Mucosa of rectum (tissue), 2 donors: ENCODE measurements around the gene PLXNA4.
A peak's percentile ranks its signal among the peaks of the same experiment; 100 is the strongest.

Source experiments
- H3K27ac ChIP-seq, 2 donors: one replicate each; pipeline ENCODE4 v1.7.0; 2013; ENCODE audit warnings: inconsistent platforms in 2 of 2, low read depth in 2 of 2, low read length in 2 of 2
- H3K27me3 ChIP-seq, 2 donors: one replicate each; pipeline ENCODE4 v1.7.0; 2013; ENCODE audit warnings: low read length in 2 of 2; ENCODE audit not compliant: control insufficient read depth in 2 of 2, insufficient read depth in 2 of 2
- H3K36me3 ChIP-seq, 2 donors: one replicate each; pipeline ENCODE4 v1.7.0; 2013; ENCODE audit warnings: low read length in 2 of 2; ENCODE audit not compliant: control insufficient read depth in 2 of 2, insufficient read depth in 2 of 2
- H3K4me1 ChIP-seq, 2 donors: one replicate each; pipeline ENCODE4 v1.7.0; 2013; ENCODE audit warnings: low read length in 2 of 2, mild to moderate bottlenecking in 1 of 2; ENCODE audit not compliant: control insufficient read depth in 2 of 2, insufficient read depth in 2 of 2
- H3K4me3 ChIP-seq, 2 donors: one replicate each; pipeline ENCODE4 v1.7.0; 2013; ENCODE audit warnings: low read length in 2 of 2
- H3K9ac ChIP-seq, 2 donors: one replicate each; pipeline ENCODE4 v1.7.0; 2013; ENCODE audit warnings: low read length in 2 of 2, low read depth in 1 of 2, mild to moderate bottlenecking in 1 of 2
- H3K9me3 ChIP-seq, 2 donors: one replicate each; pipeline ENCODE4 v1.7.0; 2013; ENCODE audit warnings: low read length in 2 of 2; ENCODE audit not compliant: control insufficient read depth in 2 of 2
- donor health status: healthy.
- donor health status: Normal muscosa, but diverticular disease.

The PLXNA4 gene

GRCh38 chr7:132258231-132258630 lies 318.0 kb downstream of the PLXNA4 start:
- H3K27ac ChIP-seq, result no peak overlapping the region
- H3K9me3 ChIP-seq, result no peaks in the 10 kb centered on the region
- no peaks in the 10 kb centered on the region for H3K36me3 ChIP-seq
- H3K9ac ChIP-seq, result no peak overlapping the region
- H3K27me3 ChIP-seq, result peaks cover 0 to 3% of the 10 kb centered on the region in 2 donors
- no peak overlapping the region for H3K4me3 ChIP-seq
- peaks cover 0 to 6% of the 10 kb centered on the region in 2 donors for H3K4me1 ChIP-seq

- peaks cover 0 to 3% of the 10 kb centered on the region in 2 donors for H3K27me3 ChIP-seq
- no peak overlapping the region for H3K27ac ChIP-seq
- H3K9me3 ChIP-seq, result no peaks in the 10 kb centered on the region
- H3K36me3 ChIP-seq, result no peaks in the 10 kb centered on the region
- H3K9ac ChIP-seq, result no peak overlapping the region
- H3K4me1 ChIP-seq, result peaks cover 0 to 6% of the 10 kb centered on the region in 2 donors
- no peak overlapping the region for H3K4me3 ChIP-seq
These were observed 319.0 kb downstream of the PLXNA4 start for GRCh38 chr7:132257253-132257652.

DNA sequence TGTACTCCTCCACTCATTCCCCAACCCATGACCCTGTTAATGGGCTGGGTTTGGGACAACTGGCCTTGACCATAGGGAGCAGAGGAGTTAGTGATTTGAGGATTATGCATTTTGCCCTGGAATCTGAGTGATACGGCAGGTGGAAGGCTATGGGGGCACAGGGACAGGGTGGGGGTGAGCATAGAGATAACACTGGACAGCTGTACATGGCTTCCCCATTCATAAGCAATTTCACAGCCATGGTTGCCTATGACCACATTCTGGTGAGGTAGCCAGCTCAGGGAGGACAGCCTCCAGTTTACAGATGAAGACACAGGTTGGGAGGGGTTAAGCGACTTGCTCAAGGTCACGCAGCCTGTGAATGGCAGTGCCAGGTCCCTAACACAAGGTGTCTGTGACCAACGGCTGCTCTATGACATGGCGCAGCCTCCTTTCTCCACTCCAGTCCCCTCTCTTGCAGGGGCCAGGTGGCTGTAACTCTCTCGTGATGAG lies 319.5 kb downstream of the PLXNA4 start:
- Histone ChIP-seq H3K36me3 (no peaks in the 10 kb centered on the region), H3K4me1 (peaks cover 0 to 8% of the 10 kb centered on the region in 2 donors), H3K9ac (no peak overlapping the region), H3K27ac (no peak overlapping the region), H3K4me3 (no peak overlapping the region), H3K27me3 (peaks cover 0 to under 1% of the 10 kb centered on the region in 2 donors), H3K9me3 (no peaks in the 10 kb centered on the region)

DNA sequence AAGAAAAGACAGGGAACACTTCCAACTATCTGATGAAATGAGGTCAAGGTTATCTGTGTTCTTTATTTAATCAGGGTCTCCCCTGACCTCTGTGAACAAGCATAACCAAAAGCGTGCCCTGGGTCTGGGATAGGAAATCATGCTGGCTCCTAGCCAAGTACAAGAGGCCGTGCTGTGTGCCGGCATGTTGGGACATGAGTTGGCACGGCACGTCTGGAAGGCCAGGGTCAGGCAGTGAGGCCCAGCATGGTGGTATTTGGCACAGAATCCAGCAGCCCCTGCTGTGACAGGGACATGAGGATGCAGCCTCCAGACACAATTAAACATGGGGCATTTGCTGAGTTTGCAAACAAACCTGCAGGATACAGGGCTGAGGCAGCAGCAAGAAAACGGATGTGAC lies 320.4 kb downstream of the PLXNA4 start:
- Histone ChIP-seq H3K9ac (no peak overlapping the region), H3K27me3 (no peaks in the 10 kb centered on the region), H3K4me3 (no peak overlapping the region), H3K4me1 (peaks cover 5 to 13% of the 10 kb centered on the region in 2 donors), H3K27ac (no peak overlapping the region), H3K36me3 (no peaks in the 10 kb centered on the region), H3K9me3 (no peaks in the 10 kb centered on the region)

DNA sequence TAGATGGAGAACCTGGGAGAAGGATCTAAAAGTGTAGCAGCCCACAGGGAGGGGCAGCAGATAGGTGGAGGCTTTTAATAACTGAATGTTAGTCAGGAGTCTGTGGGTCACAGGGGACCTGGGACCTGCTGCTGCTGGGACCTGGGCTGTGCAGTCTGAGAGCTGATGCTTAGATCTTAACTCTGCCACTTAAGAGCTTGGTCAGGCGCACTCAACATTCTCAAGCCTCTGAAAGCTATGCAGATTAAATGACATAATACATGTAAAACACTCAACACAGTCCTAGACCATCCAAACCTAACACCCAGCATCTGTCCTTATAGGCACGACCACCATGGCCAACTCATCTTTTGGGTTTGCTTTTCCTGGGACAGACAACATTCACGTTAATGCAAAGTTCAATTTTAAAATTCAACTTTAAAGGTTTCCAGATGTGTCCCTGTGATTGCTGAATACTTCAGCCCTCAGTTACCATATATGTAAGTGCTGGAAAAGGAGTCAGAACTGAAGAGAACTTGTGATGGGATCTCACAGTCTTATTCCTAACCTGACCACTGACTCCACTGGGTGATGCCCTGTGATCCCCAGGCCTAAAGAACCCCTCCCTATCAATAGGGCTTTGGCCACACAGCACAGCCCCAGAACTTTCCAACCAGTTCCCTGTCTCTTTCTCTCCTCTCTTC lies 321.0 kb downstream of the PLXNA4 start:
- no peaks in the 10 kb centered on the region for H3K36me3 ChIP-seq
- peaks cover 11 to 19% of the 10 kb centered on the region in 2 donors for H3K4me1 ChIP-seq
- H3K4me3 ChIP-seq, result no peak overlapping the region
- no peak overlapping the region for H3K9ac ChIP-seq
- no peak overlapping the region for H3K27ac ChIP-seq
- no peaks in the 10 kb centered on the region for H3K27me3 ChIP-seq
- H3K9me3 ChIP-seq, result no peaks in the 10 kb centered on the region

- no peak overlapping the region for H3K27ac ChIP-seq
- no peak overlapping the region for H3K9ac ChIP-seq
These were observed 321.8 kb downstream of the PLXNA4 start for GRCh38 chr7:132254455-132254854.

DNA sequence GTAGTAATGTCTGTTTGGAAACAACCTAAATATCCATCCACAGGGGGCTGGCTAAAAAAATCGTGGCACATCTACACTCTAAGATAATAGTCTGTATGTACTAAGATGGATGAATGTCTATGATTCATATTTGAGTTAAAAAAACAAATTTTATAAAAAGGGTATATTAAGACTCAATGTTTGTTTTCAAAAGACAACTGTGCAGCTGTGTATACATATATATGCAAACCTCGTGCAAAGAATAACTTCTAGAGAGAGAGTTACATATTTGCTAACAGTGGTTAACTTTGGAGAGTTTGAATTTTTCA lies 323.5 kb downstream of the PLXNA4 start:
- Histone ChIP-seq H3K27me3 (no peaks in the 10 kb centered on the region), H3K4me1 (peaks cover 17 to 31% of the 10 kb centered on the region in 2 donors), H3K9me3 (no peaks in the 10 kb centered on the region), H3K27ac (no peak overlapping the region), H3K36me3 (no peaks in the 10 kb centered on the region), H3K4me3 (no peak overlapping the region), H3K9ac (no peak overlapping the region)

More at GRCh38 chr7:132254455-132254854, 321.8 kb downstream of the PLXNA4 start:
- Histone ChIP-seq H3K9me3 (no peaks in the 10 kb centered on the region), H3K4me1 (peaks cover 16 to 27% of the 10 kb centered on the region in 2 donors), H3K27me3 (no peaks in the 10 kb centered on the region), H3K36me3 (no peaks in the 10 kb centered on the region), H3K4me3 (no peak overlapping the region)

- H3K4me3 ChIP-seq, result peak overlapping the region in 1 of 2 donors; percentile 6
- H3K27me3 ChIP-seq, result no peaks in the 10 kb centered on the region
- no peaks in the 10 kb centered on the region for H3K36me3 ChIP-seq
- H3K9me3 ChIP-seq, result no peaks in the 10 kb centered on the region
- H3K9ac ChIP-seq, result no peak overlapping the region
- H3K27ac ChIP-seq, result peak overlapping the region; percentile 87 to 89
- H3K4me1 ChIP-seq, result peaks cover 17 to 31% of the 10 kb centered on the region in 2 donors
These were observed 325.0 kb downstream of the PLXNA4 start for GRCh38 chr7:132251327-132251659.

GRCh38 chr7:132250480-132251326 lies 325.6 kb downstream of the PLXNA4 start:
- H3K27ac ChIP-seq, result peak overlapping the region; percentile 87 to 89
- no peaks in the 10 kb centered on the region for H3K27me3 ChIP-seq
- peaks cover 17 to 25% of the 10 kb centered on the region in 2 donors for H3K4me1 ChIP-seq
- H3K9me3 ChIP-seq, result no peaks in the 10 kb centered on the region
- peak overlapping the region in 1 of 2 donors; percentile 14 for H3K9ac ChIP-seq
- H3K4me3 ChIP-seq, result no peak overlapping the region
- H3K36me3 ChIP-seq, result no peaks in the 10 kb centered on the region

DNA sequence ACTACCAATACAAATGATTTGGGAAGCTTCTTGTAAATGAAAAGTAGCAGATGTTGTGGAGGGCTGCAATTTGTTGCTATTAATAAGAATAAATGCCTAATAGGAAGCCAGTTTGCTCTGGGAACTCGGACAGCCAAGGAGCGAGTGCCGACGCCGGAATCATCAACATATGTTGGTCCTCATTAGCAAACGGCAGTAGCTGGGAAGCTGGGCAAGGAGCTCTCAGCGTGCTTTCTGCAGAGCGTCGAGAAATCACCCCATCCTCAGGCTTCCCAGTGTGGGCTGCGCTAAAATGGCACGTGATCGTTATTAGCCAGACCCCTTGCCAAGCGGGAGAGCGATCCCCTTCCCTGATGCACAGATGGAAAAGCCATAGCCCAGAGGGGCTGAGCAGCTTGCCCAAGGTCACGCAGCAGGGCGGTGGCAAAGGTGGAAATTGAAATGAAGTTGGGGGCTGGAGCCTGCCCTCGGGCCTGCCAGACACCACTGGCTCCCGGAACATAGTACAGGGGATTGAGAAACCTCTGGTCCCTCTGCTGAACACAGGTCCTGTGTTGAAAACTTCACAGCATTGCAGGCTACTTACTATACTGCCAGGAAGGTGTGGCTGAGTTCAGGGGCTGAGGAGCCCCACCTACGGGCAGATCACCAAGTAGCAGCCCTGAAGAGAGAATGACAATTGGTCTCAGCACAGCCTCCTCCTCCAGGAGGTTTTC lies 326.9 kb downstream of the PLXNA4 start:
- H3K4me3 ChIP-seq, result no peak overlapping the region
- peak overlapping the region; percentile 18 to 69 for H3K27ac ChIP-seq
- H3K36me3 ChIP-seq, result no peaks in the 10 kb centered on the region
- peaks cover 17 to 25% of the 10 kb centered on the region in 2 donors for H3K4me1 ChIP-seq
- no peak overlapping the region for H3K9ac ChIP-seq
- no peaks in the 10 kb centered on the region for H3K9me3 ChIP-seq
- no peaks in the 10 kb centered on the region for H3K27me3 ChIP-seq
